HPDE6-E6E7 (cell line): ENCODE measurements around the gene PPFIA1.

ENCODE experiments used
- DNase-seq: peaks from one replicate; pipeline ENCODE4 v3.0.0; 2011; ENCODE audit warnings: missing footprints; ENCODE audit errors: extremely low spot score

The PPFIA1 gene

GRCh38 chr11:70414341-70415100 is 144.0 kb downstream of the PPFIA1 start:
- no peak for DNase-seq

GRCh38 chr11:70415191-70415590 is 144.7 kb downstream of the PPFIA1 start:
- no peak for DNase-seq

GRCh38 chr11:70415642-70416395 is 145.3 kb downstream of the PPFIA1 start:
- no peak for DNase-seq

GRCh38 chr11:70416881-70417280 is 146.4 kb downstream of the PPFIA1 start:
- no peak for DNase-seq

GRCh38 chr11:70418130-70418529 is 147.6 kb downstream of the PPFIA1 start:
- DNase-seq: no peak

GRCh38 chr11:70419307-70420007 is 149.0 kb downstream of the PPFIA1 start:
- DNase-seq: no peak

- DNase-seq: no peak
Observed at GRCh38 chr11:70420008-70420464, 149.5 kb downstream of the PPFIA1 start.

GRCh38 chr11:70420496-70420895 is 150.0 kb downstream of the PPFIA1 start:
- DNase-seq: no peak

- DNase-seq: no peak
Observed at GRCh38 chr11:70421123-70421522, 150.6 kb downstream of the PPFIA1 start.

- DNase-seq: no peak
Observed at GRCh38 chr11:70422692-70423522, 152.4 kb downstream of the PPFIA1 start.

- DNase-seq: no peak
Observed at GRCh38 chr11:70423523-70424505, 153.3 kb downstream of the PPFIA1 start.

GRCh38 chr11:70424765-70425344 is 154.4 kb downstream of the PPFIA1 start:
- DNase-seq: no peak

GRCh38 chr11:70427436-70427835 is 156.9 kb downstream of the PPFIA1 start:
- DNase-seq: no peak

- no peak for DNase-seq
Observed at GRCh38 chr11:70428701-70429427, 158.4 kb downstream of the PPFIA1 start.

GRCh38 chr11:70429428-70429705 is 158.9 kb downstream of the PPFIA1 start:
- DNase-seq: no peak

GRCh38 chr11:70429724-70430521 is 159.4 kb downstream of the PPFIA1 start:
- no peak for DNase-seq

GRCh38 chr11:70430671-70431574 is 160.4 kb downstream of the PPFIA1 start:
- DNase-seq: no peak

- DNase-seq: no peak
Observed at GRCh38 chr11:70431611-70432010, 161.1 kb downstream of the PPFIA1 start.
